Right hindlimb (tissue), 1 donor: Measurements from ENCODE around the gene ZBTB3.
"Not testable (repeated sequence)": the region's sequence is repeated elsewhere in the genome, so short reads cannot be mapped to it uniquely, and the experiment has no call there.

Source experiments
- DNase-seq: peaks from one replicate; pipeline ENCODE4 v3.0.0-alpha.2; 2018

ZBTB3 gene

DNA sequence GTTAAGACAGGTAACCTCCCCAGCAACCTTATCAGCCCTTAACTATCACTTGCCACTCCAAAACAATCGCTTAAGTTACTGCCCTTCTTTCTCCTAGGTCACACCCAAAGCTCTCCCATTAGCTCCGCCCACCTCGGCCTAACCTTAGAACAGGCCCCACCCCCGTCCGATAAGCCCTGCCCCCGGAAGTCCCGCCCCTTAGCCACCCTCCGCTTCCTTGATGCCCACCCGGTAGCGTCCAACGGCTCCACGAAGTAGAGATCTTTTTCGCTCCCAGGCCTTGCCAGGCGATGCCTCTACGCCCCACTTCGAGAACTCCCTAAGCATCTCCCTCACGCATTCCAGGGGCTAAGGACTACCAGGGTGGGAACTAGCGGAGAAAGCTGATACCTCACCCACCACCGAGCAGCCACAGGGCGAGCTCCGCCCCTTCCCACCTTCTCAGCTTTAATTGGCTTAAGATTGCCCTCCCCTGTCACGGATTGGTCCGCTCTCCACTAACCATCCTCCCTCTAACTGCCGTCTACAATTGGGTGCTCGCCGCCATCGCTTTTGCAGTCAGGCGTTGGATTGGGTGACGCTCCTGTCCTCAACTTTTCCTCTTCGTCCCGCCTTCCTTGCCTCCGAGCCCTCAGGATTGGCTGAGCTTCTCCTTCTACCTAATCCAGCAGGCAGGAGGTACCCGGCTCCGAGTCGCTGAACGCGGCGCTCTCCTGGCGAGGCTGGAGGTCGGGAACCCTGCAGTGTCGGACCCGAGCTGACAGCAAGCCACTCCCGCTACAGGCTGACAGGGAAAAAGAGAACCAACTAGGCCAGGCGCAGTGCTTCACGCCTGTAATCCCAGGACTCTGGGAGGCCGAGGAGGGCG lies at the start of gene ZBTB3:
ZBTB3 (minus strand) TSS at position 425 of the 868 bp plus-strand sequence. CDS start 496 bp downstream, outside the sequence.
- peak; percentile 99 for DNase-seq

GRCh38 chr11:62801071-62801470 lies 47.1 kb upstream of the ZBTB3 start:
- DNase-seq = no peak

- DNase-seq = no peak
These were observed 45.5 kb upstream of the ZBTB3 start for GRCh38 chr11:62799486-62799885.

DNA sequence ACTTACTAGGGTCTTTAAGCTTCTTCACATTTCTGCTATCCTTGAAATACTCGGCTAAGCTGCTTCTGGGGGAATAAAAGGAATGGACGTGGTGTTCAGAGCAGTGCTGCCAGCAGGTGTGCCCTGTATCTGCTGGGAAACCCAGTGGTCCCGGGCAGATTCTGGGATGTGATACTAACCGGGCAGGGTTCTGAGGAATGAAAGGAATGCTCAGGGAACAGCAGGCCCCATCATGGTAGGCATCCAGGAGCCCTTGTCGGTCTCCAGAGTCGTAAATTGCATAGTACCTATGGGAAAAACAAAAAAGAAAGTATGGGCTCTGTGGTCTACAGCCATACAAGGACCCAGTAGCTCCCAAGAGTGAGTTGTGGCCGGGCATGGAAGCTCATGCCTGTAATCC lies 42.3 kb upstream of the ZBTB3 start:
- DNase-seq = no peak

DNA sequence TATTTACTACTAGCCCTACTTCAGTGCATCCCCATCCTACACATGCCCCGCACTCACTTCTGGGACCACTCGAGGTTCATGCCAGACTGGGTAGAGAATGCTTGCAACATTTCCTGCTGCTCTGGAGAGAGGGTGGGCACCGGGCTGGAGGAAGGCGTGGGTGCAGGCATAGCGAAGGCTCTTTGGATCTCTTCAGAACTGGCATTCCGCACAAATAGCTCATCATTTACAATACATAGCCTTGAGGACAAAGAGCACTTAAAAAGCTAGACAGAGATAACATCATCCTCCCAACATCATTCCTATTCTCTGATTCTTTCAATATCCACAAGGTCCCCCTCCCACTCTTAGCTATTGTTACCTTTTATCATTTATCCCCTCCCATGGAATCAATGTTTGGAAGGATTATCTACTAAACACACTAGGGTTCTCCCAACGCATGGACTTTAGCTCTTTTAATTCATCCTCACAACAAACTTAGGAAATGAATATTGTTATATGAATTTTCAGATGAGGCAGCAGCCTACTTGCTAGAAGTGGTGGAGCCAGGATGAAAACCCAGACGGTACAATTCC lies 40.3 kb upstream of the ZBTB3 start:
- DNase-seq = no peak

DNA sequence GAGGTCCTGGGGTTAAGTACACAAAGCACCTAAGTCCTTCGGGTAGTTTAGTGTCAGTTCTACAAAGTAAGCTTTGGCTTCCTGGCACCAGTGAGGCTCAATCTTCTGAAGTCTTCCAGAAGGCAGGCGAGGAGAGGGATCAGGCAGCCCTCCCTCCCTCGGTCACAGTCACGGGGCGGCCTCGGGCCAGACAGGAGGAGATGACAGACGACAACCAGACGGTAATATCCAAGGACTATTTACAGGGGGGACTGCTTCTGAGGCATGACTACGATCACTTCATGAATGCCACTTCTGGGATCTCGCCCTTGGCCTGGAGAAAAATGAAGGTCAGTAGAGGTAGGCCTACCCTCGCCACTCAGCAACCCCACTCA lies 38.2 kb upstream of the ZBTB3 start:
- DNase-seq = peak; percentile 48

- DNase-seq = peak; percentile 94
These were observed 37.7 kb upstream of the ZBTB3 start, which contains the start of gene TMEM223 for GRCh38 chr11:62791501-62792201. TSS of gene TMEM223 (minus strand) at chr11:62792006. CDS start at chr11:62791994, 12 bp downstream.

GRCh38 chr11:62789576-62789975 lies 35.6 kb upstream of the ZBTB3 start:
- no peak for DNase-seq

DNA sequence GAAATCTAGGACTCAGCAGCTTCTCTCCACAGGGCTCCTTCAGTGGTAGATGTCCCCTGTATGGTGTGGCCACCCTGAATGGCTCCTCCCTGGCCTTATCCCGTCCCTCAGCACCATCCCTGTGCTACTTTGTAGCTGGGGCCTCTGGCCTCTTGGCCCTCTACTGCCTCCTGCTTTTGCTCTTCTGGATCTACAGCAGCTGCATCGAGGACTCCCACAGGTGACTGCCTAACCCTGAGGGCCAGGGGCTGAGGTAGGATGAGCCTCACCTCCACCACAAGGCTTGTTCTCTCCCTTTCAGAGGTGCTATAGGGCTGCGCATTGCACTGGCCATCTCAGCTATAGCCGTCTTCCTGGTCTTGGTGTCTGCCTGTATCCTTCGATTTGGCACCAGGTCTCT lies 35.0 kb upstream of the ZBTB3 start:
- DNase-seq = no peak

DNA sequence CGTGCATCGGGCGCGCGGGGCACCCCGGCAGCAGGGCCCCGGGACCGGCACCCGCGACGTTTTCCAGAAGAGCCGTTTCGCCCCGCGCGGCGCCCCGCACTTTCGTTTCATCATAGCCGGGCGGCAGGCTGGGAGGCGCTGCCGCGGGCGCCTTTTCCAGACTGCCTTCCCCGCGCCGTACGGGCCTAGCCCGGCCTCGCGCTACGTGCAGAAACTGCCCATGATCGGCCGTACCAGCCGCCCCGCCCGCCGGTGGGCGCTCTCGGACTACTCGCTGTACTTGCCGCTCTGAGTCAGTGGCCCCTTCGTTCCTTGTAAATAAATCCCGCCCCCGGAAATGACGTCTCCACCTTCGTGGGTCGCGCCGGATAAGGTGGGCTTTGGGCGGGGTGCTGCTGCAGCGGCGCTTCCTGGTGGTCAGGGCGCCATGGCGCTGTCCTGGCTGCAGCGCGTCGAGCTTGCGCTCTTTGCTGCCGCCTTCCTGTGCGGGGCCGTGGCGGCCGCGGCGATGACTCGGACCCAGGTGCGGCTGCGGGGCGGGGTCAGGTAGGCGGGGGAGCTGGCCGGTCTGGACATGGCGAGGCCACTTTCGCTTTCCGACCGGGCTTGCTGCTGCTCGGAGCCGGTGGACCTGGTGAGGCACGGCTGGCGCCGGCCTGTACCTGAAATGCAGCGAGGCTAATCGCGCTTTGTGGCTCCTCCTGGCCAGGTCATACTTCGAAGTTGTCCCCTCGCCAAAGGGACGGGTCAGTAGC lies 33.2 kb upstream of the ZBTB3 start, which contains the start of gene TMEM179B:
TMEM179B (plus strand) TSS at position 398 of the 755 bp plus-strand sequence; CDS start at position 428, 30 bp downstream.
- peak; percentile 97 for DNase-seq

DNA sequence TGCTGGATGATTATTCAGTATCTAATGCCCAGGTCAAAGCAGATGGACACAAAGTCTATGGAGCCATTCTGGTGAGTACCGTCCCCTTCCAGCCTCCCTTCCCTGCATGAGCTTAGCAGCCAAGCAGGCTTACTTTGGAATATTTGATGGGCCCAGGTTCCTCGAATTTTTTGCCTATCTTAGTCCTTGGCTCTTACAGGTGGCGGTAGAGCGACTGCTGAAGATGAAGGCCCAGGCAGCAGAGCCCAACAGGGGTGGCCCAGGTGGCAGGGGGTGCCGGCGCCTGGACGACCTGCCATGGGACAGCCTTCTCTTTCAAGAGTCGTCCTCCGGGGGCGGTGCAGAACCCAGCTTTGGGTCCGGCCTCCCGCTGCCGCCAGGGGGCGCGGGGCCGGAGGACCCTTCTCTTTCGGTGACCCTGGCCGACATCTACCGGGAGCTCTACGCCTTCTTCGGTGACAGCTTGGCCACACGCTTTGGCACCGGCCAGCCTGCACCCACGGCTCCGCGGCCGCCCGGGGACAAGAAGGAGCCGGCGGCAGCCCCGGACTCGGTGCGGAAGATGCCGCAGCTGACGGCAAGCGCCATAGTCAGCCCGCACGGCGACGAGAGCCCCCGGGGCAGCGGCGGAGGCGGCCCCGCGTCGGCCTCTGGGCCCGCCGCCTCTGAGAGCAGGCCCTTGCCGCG lies 32.5 kb upstream of the ZBTB3 start:
- peak; percentile 92 for DNase-seq

DNA sequence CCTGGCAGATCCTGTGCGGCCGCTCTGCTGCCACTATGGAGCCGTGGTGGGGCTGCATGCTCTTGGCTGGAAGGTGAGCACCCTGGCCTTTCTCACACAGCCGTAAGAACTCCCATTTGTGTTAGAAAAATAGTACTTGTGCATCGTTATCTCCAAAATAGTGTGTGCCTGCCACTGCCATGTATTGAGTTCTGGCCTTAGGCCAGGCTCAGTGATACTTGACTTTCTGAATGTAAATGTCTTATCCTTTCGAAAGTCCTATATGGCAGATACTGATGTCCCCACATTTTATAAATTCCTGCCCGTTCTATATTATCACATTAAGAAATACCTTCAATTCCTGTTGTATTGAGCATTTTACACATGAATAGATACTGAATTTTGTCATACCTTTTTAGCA lies 28.8 kb upstream of the ZBTB3 start:
- no peak for DNase-seq

GRCh38 chr11:62778441-62778840 lies 24.5 kb upstream of the ZBTB3 start:
- DNase-seq = no peak

- no peak for DNase-seq
These were observed 23.4 kb upstream of the ZBTB3 start for GRCh38 chr11:62777389-62777788.

- DNase-seq = no peak
These were observed 21.7 kb upstream of the ZBTB3 start for GRCh38 chr11:62775646-62776045.

- DNase-seq = no peak
These were observed 20.4 kb upstream of the ZBTB3 start for GRCh38 chr11:62774407-62774806.

DNA sequence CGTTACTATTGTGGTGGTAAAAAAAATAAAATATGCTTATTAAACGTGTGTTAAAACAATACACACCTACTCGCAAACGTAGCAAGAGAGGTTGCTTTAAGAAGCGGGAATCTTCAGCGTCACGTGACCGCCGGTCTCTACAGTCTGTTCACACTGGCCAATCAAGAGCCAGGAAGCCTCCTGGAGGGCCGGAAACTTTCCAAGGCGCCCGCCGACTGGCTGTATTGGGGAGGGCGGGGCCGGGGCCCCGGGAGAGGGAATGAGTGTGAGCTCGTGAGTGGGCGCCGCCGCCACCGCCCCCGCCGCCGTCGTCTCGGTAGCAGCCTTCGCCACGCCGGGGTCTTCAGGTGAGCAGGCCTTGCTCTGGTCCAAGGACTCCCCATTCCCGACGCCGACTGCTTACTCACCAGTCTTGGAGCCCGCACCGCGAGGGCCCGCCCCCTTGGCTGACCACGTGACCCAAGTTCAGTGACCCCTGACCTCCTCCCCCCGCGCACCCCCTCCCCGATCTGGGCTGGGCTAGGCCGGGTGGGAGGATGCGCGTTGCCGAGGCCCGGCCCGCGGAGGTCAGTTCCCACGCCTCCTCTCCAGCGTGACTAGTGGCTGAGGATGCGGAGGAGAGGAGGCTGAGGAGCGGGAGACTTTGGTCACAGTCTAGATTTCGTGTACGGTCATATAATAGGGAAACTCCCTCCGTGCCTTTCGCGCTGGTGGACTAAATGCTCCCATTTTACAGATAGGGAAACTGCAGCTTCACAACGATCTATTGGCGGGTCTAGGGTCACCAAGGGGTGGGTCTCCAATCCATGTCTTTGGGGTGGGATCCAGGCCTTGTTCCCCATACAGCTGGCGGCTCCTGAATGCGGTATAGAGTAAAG lies 17.4 kb upstream of the ZBTB3 start, which contains the start of gene TAF6L:
TAF6L (plus strand) TSS at position 253 of the 878 bp plus-strand sequence. CDS start 4,388 bp downstream, outside the sequence.
- DNase-seq = peak; percentile 99

GRCh38 chr11:62770778-62771143 lies 16.8 kb upstream of the ZBTB3 start:
- DNase-seq = peak; percentile 59

DNA sequence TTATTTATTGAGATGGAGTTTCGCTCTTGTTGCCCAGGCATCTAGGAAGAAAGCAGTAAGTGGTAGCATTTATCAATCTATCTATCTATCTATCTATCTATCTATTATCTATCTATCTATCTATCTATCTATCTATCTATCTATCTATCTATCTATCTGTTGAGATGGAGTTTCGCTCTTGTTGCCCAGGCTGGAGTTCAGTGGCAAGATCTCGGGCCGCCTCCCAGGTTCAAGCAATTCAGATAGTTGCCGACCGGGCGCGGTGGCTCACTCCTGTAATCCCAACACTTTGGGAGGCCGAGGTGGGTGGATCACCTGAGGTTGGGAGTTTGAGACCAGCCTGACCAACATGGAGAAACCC lies 6.9 kb upstream of the ZBTB3 start:
- not testable (repeated sequence) for DNase-seq

- no peak for DNase-seq
These were observed 4.2 kb upstream of the ZBTB3 start for GRCh38 chr11:62757846-62758788.
